ENCODE data around the gene RAB3GAP1. TPM values are rescaled to one million over a fixed set of nuclear protein-coding genes. Genes with fewer than 3 reads are reported as not detected.
"Not testable (repeated sequence)": the region's sequence is repeated elsewhere in the genome, so short reads cannot be mapped to it uniquely, and the experiment has no call there.

The RAB3GAP1 gene
- total RNA-seq, 1 donor from 2014 or later: 32.0 TPM

GRCh38 chr2:135096665-135097446 lies 44.8 kb downstream of the RAB3GAP1 start:
- Mint-ChIP-seq H3K27me3 (ENCODE audit: low read depth) (no peaks in the 10 kb centered on the region), H3K27ac (ENCODE audit: unreplicated experiment) (no peak overlapping the region), H3K36me3 (ENCODE audit: low read depth) (peaks cover 19% of the 10 kb centered on the region)

GRCh38 chr2:135097532-135098231 lies 45.6 kb downstream of the RAB3GAP1 start:
- no peak for TF ChIP-seq CTCF (conservative IDR thresholded peaks at IDR 0.05)
- no peak overlapping the region for H3K4me3 Mint-ChIP-seq
- DNase-seq (ENCODE audit: low read depth, low spot score): no peak
- no peak overlapping the region for H3K27ac Mint-ChIP-seq (ENCODE audit: unreplicated experiment)
- no peaks in the 10 kb centered on the region for H3K4me1 Mint-ChIP-seq
- peaks cover 25% of the 10 kb centered on the region for H3K36me3 Mint-ChIP-seq (ENCODE audit: low read depth)
- H3K9me3 Mint-ChIP-seq: peaks cover 2% of the 10 kb centered on the region
- H3K27me3 Mint-ChIP-seq (ENCODE audit: low read depth): no peaks in the 10 kb centered on the region

More at GRCh38 chr2:135096665-135097446, 44.8 kb downstream of the RAB3GAP1 start:
- Mint-ChIP-seq H3K4me3 (no peak overlapping the region), H3K4me1 (no peaks in the 10 kb centered on the region), H3K9me3 (peaks cover 1% of the 10 kb centered on the region)
- no peak for DNase-seq (ENCODE audit: low read depth, low spot score)
- TF ChIP-seq CTCF (conservative IDR thresholded peaks at IDR 0.05): no peak

- H3K4me1 Mint-ChIP-seq: no peaks in the 10 kb centered on the region
- H3K4me3 Mint-ChIP-seq: no peak overlapping the region
- peaks cover 7% of the 10 kb centered on the region for H3K9me3 Mint-ChIP-seq
- no peak for TF ChIP-seq CTCF (conservative IDR thresholded peaks at IDR 0.05)
- H3K27ac Mint-ChIP-seq (ENCODE audit: unreplicated experiment): no peak overlapping the region
- H3K27me3 Mint-ChIP-seq (ENCODE audit: low read depth): no peaks in the 10 kb centered on the region
- H3K36me3 Mint-ChIP-seq (ENCODE audit: low read depth): peaks cover 33% of the 10 kb centered on the region
- DNase-seq (ENCODE audit: low read depth, low spot score): no peak
Observed at GRCh38 chr2:135099802-135100483, 47.9 kb downstream of the RAB3GAP1 start.

GRCh38 chr2:135103843-135104242 lies 51.8 kb downstream of the RAB3GAP1 start:
- no peak for TF ChIP-seq CTCF (conservative IDR thresholded peaks at IDR 0.05)
- DNase-seq (ENCODE audit: low read depth, low spot score): no peak
- Mint-ChIP-seq H3K9me3 (peaks cover 9% of the 10 kb centered on the region), H3K4me1 (no peaks in the 10 kb centered on the region), H3K27me3 (ENCODE audit: low read depth) (no peaks in the 10 kb centered on the region), H3K27ac (ENCODE audit: unreplicated experiment) (no peak overlapping the region), H3K36me3 (ENCODE audit: low read depth) (peaks cover 44% of the 10 kb centered on the region), H3K4me3 (no peak overlapping the region)

- not testable (repeated sequence) for H3K4me3 Mint-ChIP-seq; H3K4me1 Mint-ChIP-seq; H3K27me3 Mint-ChIP-seq (ENCODE audit: low read depth); DNase-seq (ENCODE audit: low read depth, low spot score); H3K27ac Mint-ChIP-seq (ENCODE audit: unreplicated experiment)
- peaks cover 11% of the 10 kb centered on the region for H3K9me3 Mint-ChIP-seq
- peaks cover 42% of the 10 kb centered on the region for H3K36me3 Mint-ChIP-seq (ENCODE audit: low read depth)
Observed at GRCh38 chr2:135105513-135106316, 53.6 kb downstream of the RAB3GAP1 start.

Measured in neural crest cell (in vitro differentiated cells).